HT-29 (cell line): Measurements from ENCODE around the gene ZNF808. TPM values are rescaled to one million over a fixed set of nuclear protein-coding genes. Genes with fewer than 3 reads are reported as not detected.
"Not testable (repeated sequence)": the region's sequence is repeated elsewhere in the genome, so short reads cannot be mapped to it uniquely, and the experiment has no call there.

ENCODE experiments used
- DNase-seq: peaks from one replicate; pipeline ENCODE4 v3.0.0-alpha.2; 2015; ENCODE audit warnings: low spot score
- small RNA-seq: library from RNA; depleted of rRNA; stranded (forward); fragments of <200 nt; gene quantifications from one replicate; pipeline ENCODE3, GENCODE V24; 2014
- total RNA-seq: library from RNA; depleted of rRNA; stranded (reverse); fragments of >200 nt; shearing (Covaris generic); gene quantifications from 2 replicates; pipeline ENCODE4 v1.2.3, GENCODE V29; 2014; rRNA removed

Gene ZNF808
- total RNA-seq, 1 experiment from 2014 or later = 2.1 TPM

GRCh38 chr19:52593441-52593840, 66.0 kb downstream of the ZNF808 start:
- DNase-seq = not testable (repeated sequence)

GRCh38 chr19:52599241-52599640, 71.8 kb downstream of the ZNF808 start:
- no peak for DNase-seq

GRCh38 chr19:52600639-52601024, 73.2 kb downstream of the ZNF808 start:
- DNase-seq = no peak

GRCh38 chr19:52601025-52601973, 73.8 kb downstream of the ZNF808 start:
- peak; percentile 86 for DNase-seq

- not testable (repeated sequence) for DNase-seq
Measured at GRCh38 chr19:52601974-52602366, 74.5 kb downstream of the ZNF808 start.

- no peak for DNase-seq
Measured at GRCh38 chr19:52602941-52603340, 75.5 kb downstream of the ZNF808 start.

GRCh38 chr19:52603558-52604207, 76.2 kb downstream of the ZNF808 start:
- DNase-seq = no peak

Small RNA genes lying within 50 kb of the gene (small RNA-seq; reads per million reads assigned to genes)
- gene RPL39P34 = not detected

Other genes starting within 250 kb of the ZNF808 start
- 0.51 and 0.73 TPM in 2 replicates for gene ZNF480, start 230.5 kb upstream of the ZNF808 start, total RNA-seq
- not detected in 2 replicates for gene ZNF610, start 191.4 kb upstream of the ZNF808 start, total RNA-seq
- gene ZNF880, start 157.7 kb upstream of the ZNF808 start, total RNA-seq = not detected in 2 replicates
- not detected in 2 replicates for gene ZNF528, start 129.8 kb upstream of the ZNF808 start, total RNA-seq
- gene ZNF534, start 98.5 kb upstream of the ZNF808 start, total RNA-seq = not detected in 2 replicates
- gene ZNF578, start 74.1 kb upstream of the ZNF808 start, total RNA-seq = not detected in 2 replicates
- 2.1 and 2.2 TPM in 2 replicates for gene ZNF701, start 42.6 kb downstream of the ZNF808 start, total RNA-seq
- 5.7 and 6.4 TPM in 2 replicates for gene ZNF83, start 110.7 kb downstream of the ZNF808 start, total RNA-seq
- gene ZNF611, start 207.4 kb downstream of the ZNF808 start, total RNA-seq = 1.3 and 3.3 TPM in 2 replicates